A549 treated with dexamethasone at 1 μM for 4 hours (cell line): ENCODE measurements around the gene TRIM42. TPM values are rescaled to one million over a fixed set of nuclear protein-coding genes. Genes with fewer than 3 reads are reported as not detected.

Source experiments
- total RNA-seq: library from RNA; stranded (reverse); fragments of 200-300 nt; extraction: Qiagen RNA extraction; gene quantifications from 5 replicates; pipeline ENCODE4 v1.2.3, GENCODE V29; 2022

Gene TRIM42
- not detected in 5 replicates for total RNA-seq

DNA sequence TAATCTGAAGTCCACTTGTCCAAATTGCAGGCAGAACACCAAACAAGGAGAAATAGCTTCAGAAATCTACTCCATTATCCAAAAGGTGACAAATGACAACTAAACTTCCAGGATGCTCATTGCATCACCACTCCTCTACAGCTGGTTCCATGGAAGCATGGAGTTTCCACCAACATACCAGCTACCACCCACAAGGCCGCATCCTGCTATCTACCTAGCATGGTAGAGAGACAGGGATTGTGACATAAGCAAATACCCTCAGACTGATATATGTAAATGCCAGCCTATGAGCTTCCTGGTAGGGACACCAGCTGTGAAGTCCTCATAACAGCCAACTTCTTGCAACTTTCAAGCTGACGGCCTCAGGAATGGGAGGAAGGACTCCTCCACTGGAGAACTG lies at the start of gene TRIM42:
Gene TRIM42 (plus strand): TSS at position 301 of the 400 bp plus-strand sequence. CDS start 166 bp downstream, outside the sequence.

